Measurements from ENCODE around the gene MUSTN1.

DNA sequence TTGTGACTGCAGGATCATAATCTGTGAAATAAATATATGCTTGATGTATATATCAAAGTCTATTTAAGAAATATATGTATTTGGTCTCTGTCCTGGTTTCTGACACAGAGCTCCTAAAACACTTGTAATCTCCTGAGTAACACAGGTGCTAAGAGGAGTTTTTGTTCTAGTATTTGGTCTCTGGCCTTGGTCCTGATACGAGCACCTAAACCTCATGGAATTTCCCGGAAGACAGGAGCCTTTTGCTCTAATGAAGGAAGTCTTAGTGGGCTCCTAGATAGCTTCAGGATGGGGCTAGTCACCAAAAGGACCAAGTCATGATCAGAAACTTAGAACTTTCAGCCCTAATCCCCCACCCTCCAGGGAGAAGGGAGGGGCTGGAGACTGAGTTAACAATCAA, 19.2 kb upstream of the MUSTN1 start:
- TF ChIP-seq ZNF302 (CRISPR knock-in tag; IDR thresholded peaks at IDR 0.05) (no peak), JUNB (IDR thresholded peaks at IDR 0.05) (no peak), CTCF (IDR thresholded peaks at IDR 0.05) (no peak), CBX8 (IDR thresholded peaks at IDR 0.05) (no peak), POLR2A (IDR thresholded peaks at IDR 0.05; ENCODE audit: low read length) (no peak), SREBF2 (IDR thresholded peaks at IDR 0.05) (no peak), SMC3 (IDR thresholded peaks at IDR 0.05) (no peak), EP300 (IDR thresholded peaks at IDR 0.05) (no peak), BCL3 (IDR thresholded peaks at IDR 0.05) (no peak), ZSCAN20 (CRISPR knock-in tag; IDR thresholded peaks at IDR 0.05) (no peak), RFX5 (IDR thresholded peaks at IDR 0.05) (no peak), POLR2AphosphoS2 (conservative IDR thresholded peaks at IDR 0.05; ENCODE audit: low read length) (no peak)
- TF ChIP-seq, protein P1, sequence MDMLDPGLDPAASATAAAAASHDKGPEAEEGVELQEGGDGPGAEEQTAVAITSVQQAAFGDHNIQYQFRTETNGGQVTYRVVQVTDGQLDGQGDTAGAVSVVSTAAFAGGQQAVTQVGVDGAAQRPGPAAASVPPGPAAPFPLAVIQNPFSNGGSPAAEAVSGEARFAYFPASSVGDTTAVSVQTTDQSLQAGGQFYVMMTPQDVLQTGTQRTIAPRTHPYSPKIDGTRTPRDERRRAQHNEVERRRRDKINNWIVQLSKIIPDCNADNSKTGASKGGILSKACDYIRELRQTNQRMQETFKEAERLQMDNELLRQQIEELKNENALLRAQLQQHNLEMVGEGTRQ (IDR thresholded peaks at IDR 0.05) = no peak
- TF ChIP-seq, protein P2, sequence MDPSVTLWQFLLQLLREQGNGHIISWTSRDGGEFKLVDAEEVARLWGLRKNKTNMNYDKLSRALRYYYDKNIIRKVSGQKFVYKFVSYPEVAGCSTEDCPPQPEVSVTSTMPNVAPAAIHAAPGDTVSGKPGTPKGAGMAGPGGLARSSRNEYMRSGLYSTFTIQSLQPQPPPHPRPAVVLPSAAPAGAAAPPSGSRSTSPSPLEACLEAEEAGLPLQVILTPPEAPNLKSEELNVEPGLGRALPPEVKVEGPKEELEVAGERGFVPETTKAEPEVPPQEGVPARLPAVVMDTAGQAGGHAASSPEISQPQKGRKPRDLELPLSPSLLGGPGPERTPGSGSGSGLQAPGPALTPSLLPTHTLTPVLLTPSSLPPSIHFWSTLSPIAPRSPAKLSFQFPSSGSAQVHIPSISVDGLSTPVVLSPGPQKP (IDR thresholded peaks at IDR 0.05; ENCODE audit: low read depth, low read length) = no peak
